SHP77 (cell line): ENCODE measurements around the gene SLC35D2.
"Not testable (repeated sequence)": the region's sequence is repeated elsewhere in the genome, so short reads cannot be mapped to it uniquely, and the experiment has no call there.

Experiments used
- DNase-seq, 2 experiments: peaks; one replicate each; lab custom pipeline; 2025; lab: John Stamatoyannopoulos, UW

SLC35D2 gene

GRCh38 chr9:96360976-96361375, 22.5 kb downstream of the SLC35D2 start:
- DNase-seq = no peak

- not testable (repeated sequence) for DNase-seq
Observed at GRCh38 chr9:96360523-96360922, 23.0 kb downstream of the SLC35D2 start.

GRCh38 chr9:96350866-96351265, 32.6 kb downstream of the SLC35D2 start:
- no peak for DNase-seq

DNA sequence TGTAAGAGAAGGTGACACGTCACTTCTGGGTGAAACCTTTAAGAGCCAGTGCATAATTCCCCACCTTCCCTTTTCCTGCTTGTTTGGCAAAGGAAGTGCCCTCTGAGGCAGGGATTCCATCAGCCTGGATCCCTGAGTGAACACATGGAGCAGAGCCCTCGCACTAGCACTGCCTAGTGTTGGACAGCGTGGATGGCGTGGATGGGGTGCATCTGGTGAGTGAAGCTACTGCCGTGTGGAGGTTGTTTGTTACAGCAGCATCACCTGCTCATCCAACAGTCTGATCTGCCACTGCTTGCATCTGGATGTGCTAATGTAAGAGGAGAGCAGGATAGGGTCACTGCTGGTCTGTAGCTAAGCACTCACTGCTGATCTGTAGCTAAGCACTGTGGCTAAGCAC, 35.2 kb downstream of the SLC35D2 start:
- DNase-seq = no peak

DNA sequence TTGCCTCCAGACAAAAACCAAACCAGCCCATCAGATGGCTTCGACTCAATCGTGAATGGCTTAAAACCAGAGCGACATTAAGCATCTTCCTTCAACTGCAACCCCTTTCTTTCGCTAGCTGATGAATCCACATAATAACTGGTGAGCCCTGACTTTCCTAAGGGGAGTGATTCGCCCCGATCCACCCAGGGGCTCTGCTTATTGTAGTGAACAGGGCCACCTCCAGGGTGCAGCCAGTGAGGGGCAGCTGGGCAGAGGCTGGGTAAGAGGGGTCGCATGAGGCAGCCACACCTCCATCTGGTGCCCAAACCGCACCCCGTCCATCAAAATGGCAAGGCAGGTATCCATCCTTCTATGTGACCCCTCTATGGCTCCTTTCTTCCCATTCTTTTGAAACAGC, 38.0 kb downstream of the SLC35D2 start:
- no peak for DNase-seq

DNA sequence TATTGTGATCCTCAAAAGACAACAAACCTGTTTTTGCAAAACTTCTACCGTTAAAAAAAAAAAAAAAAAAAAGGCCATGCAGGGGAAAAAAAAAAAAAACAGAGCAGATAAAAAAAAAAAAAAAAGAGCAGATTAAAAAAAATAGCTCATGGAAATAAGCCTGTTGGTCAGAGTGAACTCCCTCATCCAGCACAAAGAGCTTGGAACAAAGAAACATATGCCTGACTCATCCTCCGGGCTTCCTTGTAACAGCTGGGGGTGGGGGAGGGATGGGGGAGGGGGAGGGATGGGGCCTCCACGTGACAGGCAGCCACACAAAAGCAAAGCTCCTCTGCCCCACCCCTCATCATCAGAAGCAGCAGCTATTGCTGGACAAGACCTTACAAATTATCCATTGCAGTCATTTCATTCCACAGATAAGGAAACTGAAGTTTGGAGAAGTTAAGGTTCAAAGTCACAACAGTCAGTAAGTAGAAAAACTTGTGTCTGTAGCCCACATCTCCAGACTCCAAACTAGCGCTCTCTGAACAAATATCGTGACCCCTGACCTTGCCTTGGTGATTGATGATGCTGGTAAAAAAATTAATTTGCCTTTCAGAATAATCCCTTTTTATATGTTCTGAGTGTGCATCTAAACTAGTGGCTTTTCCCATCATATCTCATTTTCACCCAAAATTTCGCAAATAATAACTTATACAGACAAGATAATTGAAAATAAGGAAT, 38.9 kb downstream of the SLC35D2 start:
- peak; percentile 9 to 55 for DNase-seq

- no peak for DNase-seq
Observed at GRCh38 chr9:96343515-96344360, 39.8 kb downstream of the SLC35D2 start.

- no peak for DNase-seq
Observed at GRCh38 chr9:96342571-96343245, 40.8 kb downstream of the SLC35D2 start.

- DNase-seq = no peak
Observed at GRCh38 chr9:96340707-96341106, 42.8 kb downstream of the SLC35D2 start.

DNA sequence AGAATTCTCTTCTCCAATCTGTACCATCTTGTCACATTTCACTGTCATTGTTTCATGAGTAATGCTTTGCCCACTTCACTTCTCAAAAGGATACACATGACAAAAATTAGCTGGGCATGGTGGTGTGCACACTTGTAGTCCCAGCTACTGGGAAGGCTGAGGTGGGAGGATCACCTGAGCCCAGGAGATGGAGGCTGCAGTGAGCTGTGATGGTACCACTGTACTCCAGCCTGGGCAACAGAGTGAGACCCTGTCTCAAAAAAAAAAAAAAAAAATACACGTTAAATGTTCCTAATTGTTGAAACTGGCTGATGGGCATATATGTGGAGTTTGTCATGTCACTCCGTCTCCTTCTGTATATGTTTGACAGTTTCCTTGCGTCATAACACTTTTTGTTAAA, 45.2 kb downstream of the SLC35D2 start:
- no peak for DNase-seq

- no peak for DNase-seq
Observed at GRCh38 chr9:96333958-96334357, 49.6 kb downstream of the SLC35D2 start.

- no peak for DNase-seq
Observed at GRCh38 chr9:96331236-96331947, 52.1 kb downstream of the SLC35D2 start.

DNA sequence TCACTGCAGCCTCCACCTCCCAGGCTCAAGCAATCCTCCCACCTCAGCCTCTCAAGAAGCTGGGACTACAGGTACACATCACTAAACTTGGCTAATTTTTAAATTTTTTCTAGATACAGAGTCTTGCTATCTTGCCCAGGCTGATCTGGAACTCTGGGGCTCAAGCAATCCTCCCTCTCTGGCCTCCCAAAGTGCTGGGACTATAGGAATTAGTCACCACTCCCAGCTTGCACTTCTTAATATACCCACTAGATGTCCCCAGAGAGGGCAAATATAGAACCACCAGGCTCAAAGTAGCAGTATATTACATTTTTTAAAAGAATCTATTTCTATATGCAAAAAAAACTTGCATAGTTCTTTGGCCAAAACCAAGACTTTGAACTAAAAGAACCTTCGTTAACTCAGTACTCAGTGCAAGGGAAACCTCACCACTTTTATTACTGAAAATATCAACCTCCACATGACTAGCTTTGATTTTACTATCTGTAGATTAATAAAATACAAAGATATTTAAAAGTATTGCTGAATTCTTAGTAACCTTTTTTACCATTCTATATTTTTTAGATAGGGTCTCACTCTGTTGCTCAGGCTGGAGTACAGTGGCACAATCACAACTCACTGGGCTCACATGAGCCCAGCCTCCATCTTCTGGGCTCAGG, 55.7 kb downstream of the SLC35D2 start:
- peak; percentile 4 to 24 for DNase-seq

GRCh38 chr9:96323169-96323568, 60.3 kb downstream of the SLC35D2 start:
- no peak for DNase-seq

- not testable (repeated sequence) for DNase-seq
Observed at GRCh38 chr9:96322736-96323135, 60.8 kb downstream of the SLC35D2 start.

DNA sequence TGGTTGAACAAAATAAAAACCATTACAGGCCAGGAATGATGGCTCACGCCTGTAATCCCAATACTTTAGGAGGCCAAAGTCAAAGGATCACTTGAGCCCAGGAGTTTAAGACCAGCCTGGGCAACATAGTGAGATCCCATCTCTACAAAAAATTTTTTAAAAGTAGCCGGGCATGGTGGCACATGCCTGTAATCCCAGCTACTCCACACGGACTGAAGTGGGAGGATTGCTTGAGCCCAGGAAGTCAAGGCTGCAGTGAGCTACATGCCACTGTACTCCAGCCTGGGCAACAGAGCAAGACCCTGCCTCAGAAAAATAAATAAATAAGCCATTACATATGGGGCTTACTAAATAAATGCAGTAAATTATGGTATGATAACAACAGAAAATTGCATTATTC, 61.3 kb downstream of the SLC35D2 start:
- not testable (repeated sequence) for DNase-seq

GRCh38 chr9:96321515-96321914, 62.0 kb downstream of the SLC35D2 start:
- no peak for DNase-seq

DNA sequence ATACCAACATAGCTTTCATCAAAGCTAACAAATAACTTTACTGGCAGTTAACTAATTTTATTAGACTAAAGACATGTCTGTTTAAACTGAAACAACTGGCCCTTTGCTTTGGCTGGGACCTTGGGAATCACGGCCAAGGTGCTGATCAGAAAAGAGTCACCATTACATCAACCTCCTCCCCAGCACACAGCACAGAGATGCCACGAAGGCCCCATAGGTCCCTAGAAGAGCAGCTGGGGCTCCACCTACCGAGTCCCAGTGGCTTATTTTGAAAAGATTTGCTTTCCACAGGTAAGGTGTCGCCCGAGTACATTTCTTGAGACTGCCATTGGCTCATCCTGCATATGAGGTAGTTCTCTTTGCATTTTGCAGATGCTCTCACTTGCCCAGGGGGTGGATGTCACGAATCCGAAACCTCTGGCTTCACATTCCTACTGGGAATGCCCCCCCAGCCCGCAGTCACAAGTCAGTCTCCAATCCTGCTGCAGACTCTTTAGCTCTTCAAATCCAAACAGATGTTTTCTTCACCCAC, 62.7 kb downstream of the SLC35D2 start:
- DNase-seq = no peak

DNA sequence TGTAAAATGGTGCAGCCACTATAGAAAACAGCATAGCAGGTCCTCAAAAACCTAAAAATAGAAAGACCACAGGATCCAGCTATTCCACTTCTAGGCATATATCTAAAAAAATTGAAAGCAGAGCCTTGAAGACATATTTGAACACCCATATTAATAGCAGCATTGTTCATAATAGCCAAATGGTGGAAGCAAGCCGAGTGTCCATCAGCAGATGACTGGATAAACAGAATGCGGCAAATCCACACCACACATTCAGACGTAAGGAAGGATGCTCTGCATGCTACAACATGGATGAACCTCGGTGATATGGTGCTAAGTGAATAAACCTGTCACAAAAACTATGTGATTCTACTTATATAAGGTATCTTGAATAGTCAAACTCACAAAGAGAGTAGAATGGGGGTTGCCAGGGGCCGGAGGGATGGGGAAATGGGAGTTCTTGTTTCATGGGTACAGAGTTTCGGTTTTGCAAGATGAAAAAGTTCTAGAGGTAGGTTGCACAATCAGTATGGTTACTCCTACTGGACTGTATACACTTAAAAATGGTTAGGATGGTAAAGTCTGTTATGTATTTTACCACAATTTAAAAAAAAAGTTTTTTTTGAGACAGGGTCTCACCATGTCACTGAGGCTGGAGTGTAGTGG, 64.5 kb downstream of the SLC35D2 start:
- no peak for DNase-seq

DNA sequence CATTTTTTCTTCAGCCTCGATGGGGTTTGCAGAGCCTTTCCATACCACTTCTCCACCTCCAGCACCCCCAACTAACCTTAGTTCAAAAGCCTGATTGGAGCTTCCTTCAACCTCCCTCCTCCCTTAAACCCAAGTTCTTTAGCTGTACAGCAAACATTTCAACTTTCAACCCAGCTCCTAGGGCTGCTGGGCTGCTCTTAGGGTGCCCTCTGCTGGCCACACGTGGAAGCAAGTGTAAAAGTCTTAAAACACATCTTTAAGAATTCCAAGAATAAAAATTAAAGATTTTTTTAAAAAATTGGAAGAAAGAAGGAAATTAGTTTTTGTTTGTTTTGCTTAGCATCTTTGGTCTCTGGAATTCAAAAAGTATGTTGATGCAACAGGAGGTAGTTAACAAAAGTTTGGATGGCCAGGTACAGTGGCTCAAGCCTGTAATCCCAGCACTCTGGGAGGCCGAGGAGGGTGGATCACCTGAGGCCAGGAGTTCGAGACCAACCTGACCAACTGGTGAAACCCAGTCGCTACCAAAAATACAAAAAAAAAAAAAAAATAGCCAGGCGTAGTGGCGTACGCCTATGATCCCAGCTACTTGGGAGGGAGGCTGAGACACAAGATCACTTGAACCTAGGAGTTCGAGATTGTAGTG, 66.1 kb downstream of the SLC35D2 start:
- peak; percentile 18 to 26 for DNase-seq
